NCI-H345 treated with DMSO at 0.1 percent for 48 hours (cell line): Measurements from ENCODE around the gene IGF2BP2.

Experiments used
- DNase-seq: peaks from one replicate; lab custom pipeline; 2025; ENCODE audit not compliant: unreplicated experiment; lab: John Stamatoyannopoulos, UW

The IGF2BP2 gene

DNA sequence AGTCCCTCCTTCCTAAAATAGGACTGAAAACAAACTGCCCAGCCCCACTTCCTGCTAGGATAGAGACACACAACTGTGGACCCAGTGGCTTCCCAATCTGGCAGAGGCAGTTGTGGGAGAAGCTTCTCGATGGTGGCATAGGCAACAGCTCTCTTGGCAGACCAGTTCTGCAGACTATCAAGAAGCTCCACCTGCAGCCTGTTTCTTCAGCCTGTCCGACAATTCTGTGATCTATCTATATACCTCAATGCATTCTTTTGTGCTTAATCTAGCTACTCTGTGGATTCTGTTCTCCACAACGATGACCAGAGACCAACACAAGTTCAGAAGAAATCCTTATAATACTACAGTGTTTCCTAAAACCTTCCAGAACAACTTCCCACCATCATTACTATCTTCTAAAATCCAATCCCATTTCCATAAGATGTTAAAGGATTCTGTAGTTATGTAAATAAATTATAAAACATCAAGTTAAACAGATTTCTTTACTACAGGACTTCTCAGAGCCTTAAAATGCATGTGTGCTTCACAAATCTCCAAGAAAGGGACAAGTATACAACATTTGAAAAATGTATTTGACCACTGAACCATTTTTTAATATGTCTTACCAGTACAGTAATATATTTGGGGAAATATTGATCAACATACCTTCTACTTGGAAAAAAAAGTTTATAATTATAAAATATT is 57.7 kb downstream of the IGF2BP2 start:
- DNase-seq = no peak

DNA sequence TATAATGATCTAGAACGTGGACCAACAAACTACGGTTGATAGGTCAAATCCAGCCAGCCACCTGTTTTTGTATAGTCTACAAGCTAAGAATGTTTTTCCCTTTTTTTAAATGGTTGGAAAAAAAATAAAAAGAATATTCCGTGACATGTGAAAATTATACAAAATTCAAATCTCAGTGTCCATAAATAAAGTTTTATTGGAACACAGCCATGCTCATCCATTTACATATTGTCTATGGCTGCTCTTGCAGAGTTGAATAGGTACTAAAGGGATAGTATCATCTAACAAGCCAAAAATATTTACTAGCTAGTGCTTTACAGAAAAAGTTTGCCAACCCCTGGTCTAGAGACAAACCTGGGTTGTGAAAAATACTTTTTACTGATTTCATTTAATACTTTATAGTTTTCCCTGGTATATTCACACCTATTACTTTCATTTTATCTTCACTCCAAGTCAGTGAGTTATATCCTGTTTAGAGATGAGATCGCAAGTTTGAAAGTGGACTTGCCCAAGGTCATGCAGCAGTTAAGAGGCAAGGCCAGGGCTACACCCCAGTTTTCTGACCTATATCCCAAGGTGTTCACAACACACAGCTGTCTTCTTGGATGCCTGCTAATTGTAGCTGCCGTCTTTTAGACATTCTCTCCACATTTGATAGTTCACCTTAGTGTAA is 58.4 kb downstream of the IGF2BP2 start:
- no peak for DNase-seq

DNA sequence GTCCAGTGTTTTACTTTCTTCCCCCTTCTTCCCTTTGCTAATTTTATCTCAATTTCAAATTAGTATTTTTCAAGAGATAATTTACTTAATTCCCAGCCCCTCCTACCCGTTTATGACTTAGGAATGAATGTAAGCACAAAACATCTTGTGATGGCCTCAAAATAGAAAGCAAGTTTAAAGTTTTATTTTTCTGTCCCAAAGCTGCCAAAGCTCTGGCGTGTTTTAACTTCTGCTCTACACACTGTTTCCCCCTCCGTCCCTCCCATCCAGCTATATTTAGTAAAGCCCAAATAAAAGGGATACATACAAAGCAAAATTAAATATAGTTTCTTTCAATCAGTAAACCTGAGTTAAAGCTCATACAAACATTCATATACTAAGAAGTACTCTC is 59.9 kb downstream of the IGF2BP2 start:
- DNase-seq = no peak

- no peak for DNase-seq
These were observed 60.5 kb downstream of the IGF2BP2 start for GRCh38 chr3:185764163-185764979.

DNA sequence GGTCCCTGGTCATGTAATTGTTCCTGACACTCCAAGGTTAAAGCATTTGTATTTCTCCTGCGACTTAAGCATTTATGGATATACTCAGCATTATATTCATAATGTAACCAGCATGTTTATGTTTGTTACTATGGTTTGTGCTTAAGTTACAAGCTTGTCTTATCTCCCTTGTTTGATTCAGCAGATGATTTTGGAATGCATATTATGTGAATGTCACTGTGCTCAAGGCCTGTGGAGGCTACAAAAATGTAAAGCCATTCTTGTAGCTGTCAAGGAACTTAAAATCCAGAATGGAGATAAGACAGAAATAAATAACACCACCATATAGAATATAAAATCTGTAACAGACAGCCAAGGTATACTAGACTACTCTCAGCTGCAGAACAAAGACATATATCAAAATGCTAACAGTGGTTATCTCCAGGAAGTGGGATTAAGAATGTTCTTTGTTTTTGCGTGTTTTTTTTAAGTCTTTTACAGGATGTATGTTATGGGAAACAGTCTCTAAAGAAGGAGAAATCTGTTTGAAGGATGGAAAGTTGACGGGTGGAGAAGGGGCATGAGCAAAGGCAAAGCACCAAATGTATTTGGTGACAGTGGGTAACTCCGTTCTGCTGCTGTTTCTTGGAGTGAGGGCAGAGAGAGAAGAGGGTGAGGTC is 61.4 kb downstream of the IGF2BP2 start:
- no peak for DNase-seq

DNA sequence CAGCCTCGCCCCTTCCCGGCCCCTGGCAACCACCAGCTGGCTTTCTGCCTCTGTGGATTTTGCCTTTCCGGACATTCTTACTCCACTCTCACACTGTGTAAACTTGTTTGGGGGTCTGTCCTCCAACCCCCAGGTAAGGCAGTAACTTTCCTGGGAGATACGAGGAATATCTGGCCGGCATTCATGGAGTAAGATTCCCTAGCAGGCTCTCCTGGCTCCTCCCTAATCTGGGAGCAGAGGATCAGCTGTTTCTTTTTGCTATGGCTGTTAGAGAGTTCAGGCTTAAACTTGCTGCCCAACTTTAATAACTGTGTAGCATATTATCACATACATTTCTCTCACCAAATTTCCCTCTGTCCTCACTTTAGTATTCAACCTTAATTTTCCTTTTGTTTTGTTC is 64.3 kb downstream of the IGF2BP2 start:
- no peak for DNase-seq

DNA sequence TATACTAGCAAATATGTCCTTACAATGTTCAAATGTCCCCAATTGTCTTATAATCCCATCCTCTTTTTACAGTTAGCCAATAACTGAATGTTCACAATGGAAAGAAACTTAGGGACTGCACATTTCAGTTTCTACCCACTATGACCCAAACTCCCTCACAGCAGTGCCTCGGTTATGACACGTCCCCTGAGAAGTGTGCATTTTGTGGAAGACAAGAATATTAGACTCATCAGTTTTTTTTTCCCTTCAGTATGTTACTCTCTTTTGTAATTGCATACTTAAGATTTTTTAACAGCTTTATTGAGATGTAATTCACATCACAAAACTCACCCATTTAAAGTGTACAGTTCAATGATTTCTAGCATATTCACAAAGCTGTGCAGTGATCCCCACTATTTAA is 64.8 kb downstream of the IGF2BP2 start:
- DNase-seq = no peak

GRCh38 chr3:185759512-185759911 is 65.3 kb downstream of the IGF2BP2 start:
- no peak for DNase-seq

- DNase-seq = no peak
These were observed 65.9 kb downstream of the IGF2BP2 start for GRCh38 chr3:185758912-185759311.

DNA sequence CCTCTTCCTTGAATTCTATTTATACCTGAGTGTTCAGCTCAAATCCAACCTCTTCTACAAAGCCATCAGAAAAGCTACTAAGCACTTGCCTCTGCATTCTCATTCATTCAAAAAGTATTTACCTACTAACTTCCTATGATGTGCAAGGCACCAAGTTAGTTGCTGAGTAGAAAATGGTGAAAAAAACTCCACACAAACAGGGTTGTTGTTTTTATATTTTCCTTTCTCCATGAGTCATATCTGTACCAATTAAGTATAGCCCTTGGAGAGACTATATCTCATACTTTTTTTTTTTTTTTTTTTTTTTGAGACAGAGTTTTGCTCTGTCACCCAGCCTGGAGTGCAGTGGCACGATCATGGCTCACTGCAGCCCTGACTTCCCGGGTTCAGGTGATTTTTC is 67.7 kb downstream of the IGF2BP2 start:
- DNase-seq = no peak

- no peak for DNase-seq
These were observed 68.4 kb downstream of the IGF2BP2 start for GRCh38 chr3:185756477-185756876.

GRCh38 chr3:185754920-185755319 is 69.9 kb downstream of the IGF2BP2 start:
- DNase-seq = no peak

GRCh38 chr3:185753354-185753753 is 71.5 kb downstream of the IGF2BP2 start:
- no peak for DNase-seq

GRCh38 chr3:185750702-185751101 is 74.1 kb downstream of the IGF2BP2 start:
- no peak for DNase-seq

GRCh38 chr3:185750015-185750414 is 74.8 kb downstream of the IGF2BP2 start:
- no peak for DNase-seq

- DNase-seq = no peak
These were observed 78.4 kb downstream of the IGF2BP2 start for GRCh38 chr3:185746470-185746869.

DNA sequence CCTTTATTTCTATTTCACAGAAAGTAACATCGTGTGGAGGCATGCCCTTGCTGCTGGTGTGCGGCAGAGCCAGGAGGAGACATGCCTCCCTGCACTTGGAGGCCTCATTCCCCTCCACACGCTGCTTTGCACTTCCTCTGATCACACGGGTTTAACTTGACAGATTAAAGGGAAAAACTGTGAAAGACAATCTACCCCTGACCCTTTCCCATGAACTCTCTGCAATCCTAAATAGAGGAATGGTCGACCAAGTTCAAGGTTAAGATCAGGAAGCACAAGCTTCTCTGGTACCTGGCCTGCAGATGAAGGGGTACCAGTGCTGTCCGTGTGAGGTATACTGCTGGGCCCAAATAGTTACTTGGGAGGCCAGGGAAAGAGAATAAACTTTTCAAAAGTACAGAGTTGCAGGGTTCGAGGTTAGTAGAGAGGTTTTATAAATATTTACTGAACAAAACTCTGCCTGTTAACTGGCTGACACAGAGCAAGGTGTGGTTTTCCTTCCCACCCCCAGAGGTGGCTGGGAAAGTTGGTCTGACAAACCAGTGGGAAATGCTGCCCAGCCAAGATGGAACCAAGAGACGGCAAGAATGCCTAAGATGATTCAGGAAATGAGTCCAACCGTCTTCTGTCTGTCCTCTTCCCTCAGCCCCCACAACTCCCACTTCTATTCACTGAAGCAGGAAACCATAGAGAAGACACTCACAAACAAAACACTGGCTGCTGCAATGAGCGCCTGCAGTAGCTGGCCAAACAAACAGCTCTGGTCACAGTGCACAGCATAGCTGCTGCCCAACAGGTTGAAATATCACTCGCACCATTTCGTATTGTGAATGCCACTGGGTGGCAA is 79.6 kb downstream of the IGF2BP2 start:
- no peak for DNase-seq

DNA sequence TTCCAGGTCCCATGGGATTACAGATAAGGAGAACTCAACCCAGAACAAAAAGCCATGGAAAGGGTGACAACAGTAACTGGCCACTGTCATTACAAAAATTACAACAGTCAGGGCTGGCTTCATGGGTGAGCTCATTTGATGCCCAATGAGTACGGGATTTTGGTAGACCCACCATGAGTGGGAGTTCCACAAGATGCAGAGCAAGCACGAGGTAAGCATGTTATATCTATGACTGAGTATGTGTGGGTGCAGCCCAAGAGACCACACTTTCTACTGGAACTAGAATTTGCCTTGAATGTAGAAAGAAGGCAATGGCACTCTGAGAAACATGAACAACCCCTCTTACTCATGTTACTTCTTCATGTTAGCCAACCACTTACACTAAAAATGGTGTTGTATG is 83.3 kb downstream of the IGF2BP2 start:
- no peak for DNase-seq

GRCh38 chr3:185740133-185740532 is 84.7 kb downstream of the IGF2BP2 start:
- no peak for DNase-seq

- DNase-seq = no peak
These were observed 85.6 kb downstream of the IGF2BP2 start for GRCh38 chr3:185739264-185739701.
